Peyer's patch (tissue), 4 donors: ENCODE measurements around the gene RARA.

Source experiments
- CTCF ChIP-seq, 6 experiments: fragments of 450-650 bp in 4 of 6; fragments of 200-600 bp in 2 of 6; sonication (generic) in 1 of 6; IDR thresholded peaks; one replicate each; pipeline ENCODE4 v1.5.1; 2017 to 2019; ENCODE audit warnings: antibody characterized with exemption in 6 of 6, mild to moderate bottlenecking in 3 of 6, moderate library complexity in 1 of 6
- POLR2A ChIP-seq, 2 donors: fragments of 450-650 bp; IDR thresholded peaks; one replicate each; pipeline ENCODE4 v1.5.1; 2017; ENCODE audit warnings: antibody characterized with exemption in 2 of 2, mild to moderate bottlenecking in 2 of 2, moderate library complexity in 2 of 2

- TF ChIP-seq CTCF (IDR thresholded peaks at IDR 0.05) (no peak), POLR2A (IDR thresholded peaks at IDR 0.05) (no peak)
Observed at GRCh38 chr17:40348562-40349476, 39.8 kb downstream of the RARA start.
